HepG2 (cell line): Measurements from ENCODE around the gene GPR32. TPM values are rescaled to one million over a fixed set of nuclear protein-coding genes. Genes with fewer than 3 reads are reported as not detected.

Experiments
- ARNT2 ChIP-seq: sonication (generic); formaldehyde crosslinking; IDR thresholded peaks from 2 replicates; pipeline ENCODE4 v1.8.0; 2022; ENCODE audit warnings: mild to moderate bottlenecking, low read depth, missing genetic modification reagents, moderate library complexity
- EP300 ChIP-seq, 3 experiments: sonication (generic) in 1 of 3; formaldehyde crosslinking in 1 of 3; IDR thresholded peaks; 2 replicates each; pipeline versions ENCODE4 v1.5.1 to v1.6.1; 2011 to 2020; ENCODE audit warnings: low read depth in 2 of 3, low read length in 2 of 3, borderline replicate concordance in 1 of 3, improper control_type of control experiment in 1 of 3, mild to moderate bottlenecking in 1 of 3, missing genetic modification reagents in 1 of 3, moderate library complexity in 1 of 3
- POLR2A ChIP-seq, 2 experiments: IDR thresholded peaks; 2 replicates each; pipeline ENCODE4 v1.6.1; 2011; ENCODE audit warnings: low read depth in 2 of 2, low read length in 2 of 2, mild to moderate bottlenecking in 1 of 2, moderate library complexity in 1 of 2; ENCODE audit not compliant: insufficient read depth in 1 of 2
- SALL1 ChIP-seq: sonication (generic); formaldehyde crosslinking; IDR thresholded peaks from 2 replicates; pipeline ENCODE4 v1.8.0; 2022; ENCODE audit warnings: mild to moderate bottlenecking, missing genetic modification reagents
- SPEN ChIP-seq: sonication (generic); formaldehyde crosslinking; IDR thresholded peaks from 2 replicates; pipeline ENCODE4 v1.5.1; 2020; ENCODE audit warnings: low read depth, mild to moderate bottlenecking, missing genetic modification reagents
- ZIK1 ChIP-seq: sonication (generic); formaldehyde crosslinking; IDR thresholded peaks from 2 replicates; pipeline ENCODE4 v1.5.0; 2020; ENCODE audit warnings: mild to moderate bottlenecking, low read depth, missing genetic modification reagents, borderline replicate concordance
- ZNF101 ChIP-seq: sonication (generic); formaldehyde crosslinking; IDR thresholded peaks from 2 replicates; pipeline ENCODE4 v1.4.0; 2020; ENCODE audit warnings: mild to moderate bottlenecking, low read depth, missing genetic modification reagents, borderline replicate concordance
- ZNF572 ChIP-seq: sonication (generic); formaldehyde crosslinking; IDR thresholded peaks from 2 replicates; pipeline ENCODE4 v1.5.1; 2020; ENCODE audit warnings: mild to moderate bottlenecking, missing genetic modification reagents
- ZNF737 ChIP-seq: sonication (generic); formaldehyde crosslinking; IDR thresholded peaks from 2 replicates; pipeline ENCODE4 v1.5.0; 2020; ENCODE audit warnings: missing genetic modification reagents, mild to moderate bottlenecking, borderline replicate concordance
- polyA plus RNA-seq, 8 experiments: library from polyadenylated mRNA; depleted of rRNA in 3 of 8; stranded (reverse) in 7 of 8; unstranded in 1 of 8; fragments of >200 nt; fragmentation: Illumina TruSeq in 4 of 8; extraction: Trizol in 4 of 8; gene quantifications; 2 replicates each; pipeline versions ENCODE4 v1.2.1 to v1.2.3, GENCODE V29; 2011 to 2016; ENCODE audit warnings: low read depth in 4 of 8, missing spikeins in 1 of 8, mixed read lengths in 1 of 8; ENCODE audit not compliant: insufficient read depth in 1 of 8
- total RNA-seq, 5 experiments: library from RNA; depleted of rRNA; stranded (reverse); fragments of >200 nt; fragmentation: Illumina TruSeq; extraction: Trizol; gene quantifications; 2 replicates each; pipeline ENCODE4 v1.2.3, GENCODE V29; 2016; ENCODE audit warnings: low read depth in 1 of 5
- TF ChIP-seq, protein P1 (sequence below): sonication (generic); formaldehyde crosslinking; IDR thresholded peaks from 2 replicates; pipeline ENCODE4 v1.8.0; 2022; ENCODE audit warnings: missing genetic modification reagents, mild to moderate bottlenecking, moderate library complexity, borderline replicate concordance
- TF ChIP-seq, protein P2 (sequence below): sonication (generic); formaldehyde crosslinking; conservative IDR thresholded peaks from 2 replicates; pipeline ENCODE4 v1.8.1; 2023; ENCODE audit warnings: missing genetic modification reagents
- TF ChIP-seq, protein P3 (sequence below), 2 experiments: sonication (generic) in 1 of 2; formaldehyde crosslinking in 1 of 2; IDR thresholded peaks; 2 replicates each; pipeline versions ENCODE4 v1.6.1 to v1.9.0; 2014 to 2022; ENCODE audit warnings: antibody characterized with exemption in 1 of 2, borderline replicate concordance in 1 of 2, inconsistent platforms in 1 of 2, low read depth in 1 of 2, missing genetic modification reagents in 1 of 2

The GPR32 gene
- total and polyA plus RNA-seq, 2 of the 13 experiments (the other 11 are each of a cell fraction or from before 2014, with no cell fraction given), result not detected

DNA sequence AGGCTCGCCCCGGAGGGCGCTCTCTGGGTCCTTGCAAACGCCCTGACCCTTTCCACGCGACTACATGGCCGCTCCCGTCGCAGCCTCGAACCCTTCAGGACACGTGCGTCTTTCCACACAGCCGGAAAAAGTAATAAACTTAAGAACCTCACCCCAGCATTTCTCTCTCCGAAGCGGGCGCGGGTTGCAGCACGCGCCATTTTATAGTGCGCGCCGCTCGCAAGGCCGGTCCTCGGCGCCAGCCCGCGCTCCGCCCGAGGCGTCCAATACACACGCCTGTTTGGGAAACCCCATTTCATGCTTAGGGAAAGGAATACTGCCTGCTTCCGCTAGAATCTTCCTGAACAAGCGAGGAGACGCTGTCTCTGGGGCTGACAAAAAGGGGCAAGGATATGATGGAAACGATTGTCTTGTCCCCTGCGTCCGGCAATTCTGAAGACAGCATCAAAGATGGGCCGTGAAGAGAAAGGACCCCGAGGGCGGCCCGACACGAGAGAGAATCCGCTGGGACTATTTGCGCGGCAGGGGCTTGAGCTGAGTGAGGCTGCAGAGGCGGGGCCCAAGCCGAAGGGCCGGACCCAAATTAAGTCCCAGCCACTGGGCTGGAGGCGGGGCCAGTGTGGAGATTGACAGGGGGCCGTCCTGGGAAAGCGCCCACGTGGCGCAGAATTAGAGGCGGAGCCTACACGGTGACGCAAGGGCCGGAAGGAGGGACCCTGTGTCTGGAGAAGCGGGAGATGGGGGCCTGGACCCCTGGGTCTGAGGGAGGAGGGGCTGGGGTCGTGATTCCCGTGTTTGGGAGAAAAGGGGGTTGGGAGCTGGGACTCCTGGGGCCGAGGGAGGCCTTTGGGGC lies 34.4 kb downstream of the GPR32 start (continued):
- TF ChIP-seq, protein P1, sequence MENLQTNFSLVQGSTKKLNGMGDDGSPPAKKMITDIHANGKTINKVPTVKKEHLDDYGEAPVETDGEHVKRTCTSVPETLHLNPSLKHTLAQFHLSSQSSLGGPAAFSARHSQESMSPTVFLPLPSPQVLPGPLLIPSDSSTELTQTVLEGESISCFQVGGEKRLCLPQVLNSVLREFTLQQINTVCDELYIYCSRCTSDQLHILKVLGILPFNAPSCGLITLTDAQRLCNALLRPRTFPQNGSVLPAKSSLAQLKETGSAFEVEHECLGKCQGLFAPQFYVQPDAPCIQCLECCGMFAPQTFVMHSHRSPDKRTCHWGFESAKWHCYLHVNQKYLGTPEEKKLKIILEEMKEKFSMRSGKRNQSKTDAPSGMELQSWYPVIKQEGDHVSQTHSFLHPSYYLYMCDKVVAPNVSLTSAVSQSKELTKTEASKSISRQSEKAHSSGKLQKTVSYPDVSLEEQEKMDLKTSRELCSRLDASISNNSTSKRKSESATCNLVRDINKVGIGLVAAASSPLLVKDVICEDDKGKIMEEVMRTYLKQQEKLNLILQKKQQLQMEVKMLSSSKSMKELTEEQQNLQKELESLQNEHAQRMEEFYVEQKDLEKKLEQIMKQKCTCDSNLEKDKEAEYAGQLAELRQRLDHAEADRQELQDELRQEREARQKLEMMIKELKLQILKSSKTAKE, result no peak
- 0 out of 2 replicates have a peak, but pooled peaks have one; percentile 42 for TF ChIP-seq ZNF737 (CRISPR knock-in tag)
- peak; percentile 37 for TF ChIP-seq SALL1 (CRISPR knock-in tag)
- TF ChIP-seq, protein P2, sequence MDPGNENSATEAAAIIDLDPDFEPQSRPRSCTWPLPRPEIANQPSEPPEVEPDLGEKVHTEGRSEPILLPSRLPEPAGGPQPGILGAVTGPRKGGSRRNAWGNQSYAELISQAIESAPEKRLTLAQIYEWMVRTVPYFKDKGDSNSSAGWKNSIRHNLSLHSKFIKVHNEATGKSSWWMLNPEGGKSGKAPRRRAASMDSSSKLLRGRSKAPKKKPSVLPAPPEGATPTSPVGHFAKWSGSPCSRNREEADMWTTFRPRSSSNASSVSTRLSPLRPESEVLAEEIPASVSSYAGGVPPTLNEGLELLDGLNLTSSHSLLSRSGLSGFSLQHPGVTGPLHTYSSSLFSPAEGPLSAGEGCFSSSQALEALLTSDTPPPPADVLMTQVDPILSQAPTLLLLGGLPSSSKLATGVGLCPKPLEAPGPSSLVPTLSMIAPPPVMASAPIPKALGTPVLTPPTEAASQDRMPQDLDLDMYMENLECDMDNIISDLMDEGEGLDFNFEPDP (CRISPR knock-in tag), result no peak
- TF ChIP-seq ARNT2, result peak; percentile 70
- TF ChIP-seq EP300 (IDR thresholded peaks at IDR 0.05; ENCODE audit: low read depth in 2 of 2, low read length in 2 of 2), result peak in 1 of 2 experiments; percentile 12; a peak in 2 of 4 replicates
- TF ChIP-seq EP300 (CRISPR knock-in tag; IDR thresholded peaks at IDR 0.05; ENCODE audit: borderline replicate concordance), result no peak
- 0 out of 2 replicates have a peak, but pooled peaks have one; percentile 34 for TF ChIP-seq ZNF101 (CRISPR knock-in tag)
- TF ChIP-seq ZNF572, result no peak
- peak; percentile 87 to 99 for TF ChIP-seq POLR2A (IDR thresholded peaks at IDR 0.05; ENCODE audit: insufficient read depth in 1 of 2, low read depth in 2 of 2, low read length in 2 of 2)
- TF ChIP-seq, protein P3, sequence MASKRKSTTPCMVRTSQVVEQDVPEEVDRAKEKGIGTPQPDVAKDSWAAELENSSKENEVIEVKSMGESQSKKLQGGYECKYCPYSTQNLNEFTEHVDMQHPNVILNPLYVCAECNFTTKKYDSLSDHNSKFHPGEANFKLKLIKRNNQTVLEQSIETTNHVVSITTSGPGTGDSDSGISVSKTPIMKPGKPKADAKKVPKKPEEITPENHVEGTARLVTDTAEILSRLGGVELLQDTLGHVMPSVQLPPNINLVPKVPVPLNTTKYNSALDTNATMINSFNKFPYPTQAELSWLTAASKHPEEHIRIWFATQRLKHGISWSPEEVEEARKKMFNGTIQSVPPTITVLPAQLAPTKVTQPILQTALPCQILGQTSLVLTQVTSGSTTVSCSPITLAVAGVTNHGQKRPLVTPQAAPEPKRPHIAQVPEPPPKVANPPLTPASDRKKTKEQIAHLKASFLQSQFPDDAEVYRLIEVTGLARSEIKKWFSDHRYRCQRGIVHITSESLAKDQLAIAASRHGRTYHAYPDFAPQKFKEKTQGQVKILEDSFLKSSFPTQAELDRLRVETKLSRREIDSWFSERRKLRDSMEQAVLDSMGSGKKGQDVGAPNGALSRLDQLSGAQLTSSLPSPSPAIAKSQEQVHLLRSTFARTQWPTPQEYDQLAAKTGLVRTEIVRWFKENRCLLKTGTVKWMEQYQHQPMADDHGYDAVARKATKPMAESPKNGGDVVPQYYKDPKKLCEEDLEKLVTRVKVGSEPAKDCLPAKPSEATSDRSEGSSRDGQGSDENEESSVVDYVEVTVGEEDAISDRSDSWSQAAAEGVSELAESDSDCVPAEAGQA (IDR thresholded peaks at IDR 0.05; ENCODE audit: low read depth), result no peak; the same call in 1 of the 2 replicates
- TF ChIP-seq, protein P3 (CRISPR knock-in tag; IDR thresholded peaks at IDR 0.05; ENCODE audit: borderline replicate concordance), result peak; percentile 4; the same call in 1 of the 2 replicates
- TF ChIP-seq SPEN (CRISPR knock-in tag), result peak; percentile 91
- TF ChIP-seq ZIK1 (CRISPR knock-in tag), result no peak
